GM12875 (cell line): ENCODE measurements around the gene PKNOX1.
"Not testable (repeated sequence)": the region's sequence is repeated elsewhere in the genome, so short reads cannot be mapped to it uniquely, and the experiment has no call there.

ENCODE experiments used
- H3K4me3 ChIP-seq: one replicate; pipeline ENCODE4 v1.5.1; 2011; ENCODE audit warnings: low read depth, low read length, control low read depth
- TF ChIP-seq, protein P1 (sequence below): IDR thresholded peaks from 2 replicates; pipeline ENCODE4 v1.5.1; 2011; ENCODE audit warnings: low read depth, mild to moderate bottlenecking, control low read depth, inconsistent platforms, low read length, moderate library complexity, borderline replicate concordance; ENCODE audit not compliant: insufficient read depth

Gene PKNOX1

DNA sequence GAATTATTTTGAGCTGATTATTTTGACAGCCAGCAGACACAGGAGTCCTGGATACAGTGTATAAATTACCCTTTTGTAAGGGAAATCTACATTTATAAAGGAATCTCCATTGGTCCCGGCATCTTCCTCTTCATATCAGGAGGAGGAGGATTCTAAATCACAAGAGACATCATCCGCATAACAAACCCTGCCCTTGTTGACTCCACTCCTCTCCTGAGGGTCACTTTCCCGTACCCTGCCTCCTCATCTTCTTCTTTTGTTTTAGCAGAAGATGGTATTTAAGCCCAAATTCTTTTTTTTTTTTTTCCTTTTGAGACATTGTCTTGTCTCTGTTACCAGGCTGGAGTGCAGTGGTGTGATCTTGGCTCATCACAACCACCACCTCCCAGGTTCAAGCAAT, 14.6 kb upstream of the PKNOX1 start:
- TF ChIP-seq, protein P1, sequence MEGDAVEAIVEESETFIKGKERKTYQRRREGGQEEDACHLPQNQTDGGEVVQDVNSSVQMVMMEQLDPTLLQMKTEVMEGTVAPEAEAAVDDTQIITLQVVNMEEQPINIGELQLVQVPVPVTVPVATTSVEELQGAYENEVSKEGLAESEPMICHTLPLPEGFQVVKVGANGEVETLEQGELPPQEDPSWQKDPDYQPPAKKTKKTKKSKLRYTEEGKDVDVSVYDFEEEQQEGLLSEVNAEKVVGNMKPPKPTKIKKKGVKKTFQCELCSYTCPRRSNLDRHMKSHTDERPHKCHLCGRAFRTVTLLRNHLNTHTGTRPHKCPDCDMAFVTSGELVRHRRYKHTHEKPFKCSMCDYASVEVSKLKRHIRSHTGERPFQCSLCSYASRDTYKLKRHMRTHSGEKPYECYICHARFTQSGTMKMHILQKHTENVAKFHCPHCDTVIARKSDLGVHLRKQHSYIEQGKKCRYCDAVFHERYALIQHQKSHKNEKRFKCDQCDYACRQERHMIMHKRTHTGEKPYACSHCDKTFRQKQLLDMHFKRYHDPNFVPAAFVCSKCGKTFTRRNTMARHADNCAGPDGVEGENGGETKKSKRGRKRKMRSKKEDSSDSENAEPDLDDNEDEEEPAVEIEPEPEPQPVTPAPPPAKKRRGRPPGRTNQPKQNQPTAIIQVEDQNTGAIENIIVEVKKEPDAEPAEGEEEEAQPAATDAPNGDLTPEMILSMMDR, result no peak
- H3K4me3 ChIP-seq, result no peak overlapping the region

DNA sequence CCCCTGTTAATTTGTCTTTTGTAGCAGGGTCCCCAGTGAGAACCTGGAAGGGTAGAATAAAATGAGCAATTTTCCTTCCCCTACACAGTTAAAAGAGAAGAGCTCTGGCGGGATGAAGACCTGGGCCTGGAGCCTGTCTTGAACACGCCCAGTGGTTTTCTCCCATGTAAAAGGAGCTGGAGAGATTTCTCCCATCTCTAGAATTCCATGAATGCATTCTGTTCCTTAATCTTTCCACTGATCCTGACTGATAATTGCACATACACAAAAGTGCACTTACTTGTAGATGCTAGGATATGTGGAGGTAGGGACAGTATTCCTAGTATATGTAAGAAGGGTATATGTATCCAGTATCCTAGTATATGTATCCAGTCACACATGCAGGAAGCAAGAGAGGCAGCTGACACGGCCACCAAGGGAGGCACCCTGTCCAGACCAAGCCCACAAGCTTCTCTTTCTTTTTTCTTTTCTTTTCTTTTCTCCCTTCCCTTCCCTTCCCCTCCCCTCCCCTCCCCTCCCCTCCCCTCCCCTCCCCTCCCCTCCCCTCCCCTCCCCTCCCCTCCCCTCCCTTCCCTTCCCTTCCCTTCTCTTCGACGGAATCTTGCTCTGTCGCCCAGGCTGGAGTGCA, 11.9 kb upstream of the PKNOX1 start:
- TF ChIP-seq, protein P1, result no peak
- no peak overlapping the region for H3K4me3 ChIP-seq

DNA sequence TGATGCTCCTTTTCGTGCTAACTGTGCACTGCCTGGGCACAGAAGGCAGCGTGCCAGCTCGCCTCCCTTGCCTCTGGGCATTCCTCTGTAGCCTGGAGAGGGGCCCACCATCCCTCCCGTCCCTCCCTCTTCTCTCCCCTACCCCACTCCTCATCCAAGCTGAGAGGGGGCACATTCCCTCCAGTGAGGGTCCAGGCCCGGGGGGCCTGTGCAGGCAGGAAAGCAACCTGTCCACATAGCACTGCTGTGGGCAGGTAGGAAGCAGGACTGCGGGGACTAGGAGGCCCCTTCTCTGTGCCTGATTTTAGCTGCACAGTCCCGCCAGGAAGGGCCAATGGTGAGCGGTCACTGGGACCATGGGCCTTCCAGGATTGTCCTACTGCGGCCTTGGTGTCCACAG, 10.3 kb upstream of the PKNOX1 start:
- TF ChIP-seq, protein P1, result no peak

DNA sequence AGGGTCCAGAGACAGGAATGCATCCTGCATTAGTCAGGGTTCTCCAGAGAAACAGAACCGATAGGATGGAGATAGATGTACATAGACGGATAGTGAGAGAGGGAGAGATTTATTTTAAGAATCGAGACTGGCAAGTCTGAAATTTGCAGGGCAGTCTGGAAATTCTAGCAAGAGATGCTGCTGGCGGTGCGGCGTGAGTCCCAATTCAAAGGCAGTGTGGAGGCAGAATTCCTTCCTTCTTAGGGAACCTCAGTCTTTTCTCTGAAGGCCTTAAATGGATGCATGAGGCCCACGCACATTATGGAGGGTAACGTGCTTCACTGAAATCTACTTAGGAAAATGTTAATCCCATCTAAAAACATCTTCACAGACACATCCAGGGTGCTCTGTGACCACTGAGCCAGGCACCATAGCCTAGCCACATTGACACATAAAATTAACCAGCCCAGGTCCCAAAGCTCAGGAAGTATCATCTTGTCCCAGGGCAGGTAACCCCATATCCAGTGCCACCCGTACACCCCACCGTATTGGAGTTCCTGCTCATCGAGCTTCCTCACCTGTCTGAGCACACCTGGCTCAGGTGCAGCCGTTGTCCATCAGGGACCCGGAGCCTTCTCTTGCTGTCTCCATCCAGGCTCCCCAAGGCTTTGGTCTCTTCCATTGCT, 9.7 kb upstream of the PKNOX1 start:
- TF ChIP-seq, protein P1, result no peak
- H3K4me3 ChIP-seq, result no peak overlapping the region

More for the DNA sequence above, 10.3 kb upstream of the PKNOX1 start:
- H3K4me3 ChIP-seq, result no peak overlapping the region

DNA sequence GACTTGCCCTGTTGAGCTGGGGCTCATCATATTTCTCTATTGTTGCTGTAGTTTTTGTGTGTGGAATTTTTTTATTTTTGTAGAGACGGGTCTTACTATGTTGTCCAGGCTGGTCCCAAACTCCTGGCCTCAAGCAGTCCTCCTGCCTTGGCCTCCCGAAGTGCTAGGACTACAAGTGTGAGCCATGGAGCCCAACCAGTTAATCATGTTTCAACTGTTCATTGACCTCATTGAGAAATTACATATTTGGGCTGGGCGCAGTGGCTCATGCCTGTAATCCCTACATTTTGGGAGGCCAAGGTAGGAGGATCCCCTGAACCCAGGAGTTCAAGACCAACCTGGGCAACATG, 9.2 kb upstream of the PKNOX1 start:
- TF ChIP-seq, protein P1, result no peak
- H3K4me3 ChIP-seq, result no peak overlapping the region

DNA sequence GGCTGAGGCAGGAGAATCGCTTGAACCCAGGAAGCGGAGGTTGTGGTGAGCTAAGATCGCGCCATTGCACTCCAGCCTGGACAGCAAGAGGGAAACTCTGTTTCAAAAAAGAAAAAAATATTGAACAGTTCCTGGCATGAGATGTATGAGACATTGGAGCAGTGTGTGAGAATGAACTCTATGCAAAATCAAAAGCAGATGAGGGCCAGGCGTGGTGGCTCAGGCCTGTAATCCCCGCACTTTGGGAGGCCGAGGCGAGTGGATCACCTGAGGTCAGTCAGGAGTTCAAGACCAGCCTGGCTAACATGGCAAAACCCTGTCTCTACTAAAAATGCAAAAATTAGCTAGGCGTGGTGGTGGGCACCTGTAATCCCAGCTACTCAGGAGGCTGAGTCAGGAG, 6.7 kb upstream of the PKNOX1 start:
- not testable (repeated sequence) for H3K4me3 ChIP-seq

DNA sequence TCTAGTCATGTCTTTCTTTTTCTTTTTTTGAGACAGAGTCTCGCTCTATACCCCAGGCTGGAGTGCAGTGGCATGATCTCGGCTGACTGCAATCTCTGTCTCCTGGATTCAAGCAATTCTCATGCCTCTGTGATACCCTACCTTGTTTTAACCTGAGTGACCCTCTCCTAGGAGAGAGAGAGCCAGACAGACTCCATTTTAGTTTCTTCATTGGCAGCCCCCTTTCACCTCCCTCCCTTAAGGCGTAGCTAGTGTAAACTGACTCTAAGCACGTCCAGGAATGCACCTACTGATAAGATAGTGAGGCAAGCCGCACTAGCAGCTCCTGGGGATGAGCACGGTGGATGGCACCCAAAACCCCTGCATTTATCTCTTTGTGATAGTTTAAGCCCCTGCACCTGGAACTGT, 5.2 kb upstream of the PKNOX1 start:
- H3K4me3 ChIP-seq, result no peak overlapping the region
- TF ChIP-seq, protein P1, result no peak
